Natural killer cell (primary cell): Measurements from ENCODE around the gene P2RY12. TPM values are rescaled to one million over a fixed set of nuclear protein-coding genes. Genes with fewer than 3 reads are reported as not detected.

Source experiments
- ATAC-seq, 3 donors: fragments of 150-1000 bp in 2 of 3; fragments of 200-7000 bp in 1 of 3; cut with Tn5 transposase; 1 replicate in 1 of 3; 2 replicates in 2 of 3; pipeline ENCODE4 v1.10.0; 2021; ENCODE audit warnings: mild to moderate bottlenecking in 2 of 3, moderate library complexity in 2 of 3
- DNase-seq, 2 donors: peaks; one replicate each; pipeline versions ENCODE4 v3.0.0 to v3.0.0-alpha.2; 2013 to 2021; ENCODE audit warnings: mixed read lengths in 1 of 2
- H3K27ac ChIP-seq: one replicate; pipeline ENCODE4 v1.5.1; 2013; ENCODE audit warnings: mild to moderate bottlenecking, low read length
- H3K27me3 ChIP-seq: one replicate; pipeline ENCODE4 v1.6.1; 2013; ENCODE audit warnings: low read length; ENCODE audit not compliant: control insufficient read depth, insufficient read depth
- H3K36me3 ChIP-seq: one replicate; pipeline ENCODE4 v1.6.1; 2013; ENCODE audit warnings: low read length; ENCODE audit not compliant: control insufficient read depth, insufficient read depth
- H3K4me1 ChIP-seq: one replicate; pipeline ENCODE4 v1.6.1; 2013; ENCODE audit warnings: low read length; ENCODE audit not compliant: control insufficient read depth, insufficient read depth
- H3K4me3 ChIP-seq: one replicate; pipeline ENCODE4 v1.5.1; 2013; ENCODE audit warnings: low read length
- H3K9me3 ChIP-seq: one replicate; pipeline ENCODE4 v1.6.1; 2013; ENCODE audit warnings: low read length; ENCODE audit not compliant: control insufficient read depth, insufficient read depth
- H3K27ac Mint-ChIP-seq, 2 donors: one replicate each; pipeline ENCODE4 v1.8.0; 2022; ENCODE audit warnings: mild to moderate bottlenecking in 2 of 2, mixed read lengths in 2 of 2, moderate library complexity in 1 of 2
- H3K27me3 Mint-ChIP-seq, 2 donors: one replicate each; pipeline ENCODE4 v1.8.0; 2022; ENCODE audit warnings: low read depth in 2 of 2, mixed read lengths in 2 of 2
- H3K36me3 Mint-ChIP-seq: one replicate; pipeline ENCODE4 v1.8.0; 2022; ENCODE audit warnings: mixed read lengths
- H3K4me1 Mint-ChIP-seq, 2 donors: one replicate each; pipeline ENCODE4 v1.8.0; 2022; ENCODE audit warnings: mixed read lengths in 2 of 2
- H3K4me3 Mint-ChIP-seq: one replicate; pipeline ENCODE4 v1.8.0; 2022; ENCODE audit warnings: mild to moderate bottlenecking, moderate library complexity, mixed read lengths
- H3K9me3 Mint-ChIP-seq, 2 donors: one replicate each; pipeline ENCODE4 v1.8.0; 2022; ENCODE audit warnings: mixed read lengths in 2 of 2
- CTCF ChIP-seq: fragments of 200-600 bp; IDR thresholded peaks from one replicate; pipeline ENCODE4 v1.8.0; 2022; ENCODE audit warnings: antibody characterized with exemption
- WGBS: methylation state at CpG from one replicate; pipeline ENCODE4 v1.1.7; 2013; ENCODE audit warnings: missing lambda C conversion rate; ENCODE audit not compliant: insufficient coverage; 5-methylcytosine and 5-hydroxymethylcytosine counted together
- intact Hi-C: fragments of 100-400 bp; cut with micrococcal nuclease; formaldehyde crosslinking; loops from one replicate; pipeline ENCODE4 v1.14.2; 2022
- total RNA-seq, 4 donors: library from RNA; stranded (reverse); fragments of 120-200 nt in 1 of 4; gene quantifications; one replicate each; pipeline versions ENCODE4 v1.2.3 to v1.2.4, GENCODE V29; 2013 to 2022

P2RY12 gene
- total RNA-seq, 3 donors from 2014 or later (not counting 1 experiment from before 2014, with no cell fraction given): 0.52 to 1.6 (median 1.3) TPM

- Mint-ChIP-seq H3K4me1 (peaks cover 7 to 14% of the 10 kb centered on the region in 2 donors), H3K27me3 (no peaks in the 10 kb centered on the region), H3K4me3 (no peak overlapping the region), H3K27ac (no peak overlapping the region), H3K9me3 (no peaks in the 10 kb centered on the region), H3K36me3 (no peaks in the 10 kb centered on the region)
- H3K9me3 ChIP-seq: no peaks in the 10 kb centered on the region
- no peak for ATAC-seq
- H3K4me1 ChIP-seq: peaks cover 9% of the 10 kb centered on the region
- no peaks in the 10 kb centered on the region for H3K27me3 ChIP-seq
- TF ChIP-seq CTCF: no peak
- no peaks in the 10 kb centered on the region for H3K36me3 ChIP-seq
- no peak for DNase-seq
- no peak overlapping the region for H3K27ac ChIP-seq
- intact Hi-C loops: no loop called here
- WGBS: no CpG with 5 or more reads among the region's 1 CpG
- H3K4me3 ChIP-seq: no peak overlapping the region
Observed at GRCh38 chr3:151300539-151300938, 84.0 kb downstream of the P2RY12 start.

- no peak overlapping the region for H3K4me3 Mint-ChIP-seq
- no peak overlapping the region for H3K27ac ChIP-seq
- H3K36me3 Mint-ChIP-seq: no peaks in the 10 kb centered on the region
- no peaks in the 10 kb centered on the region for H3K27me3 ChIP-seq
- WGBS: 79% methylated on average over 2 of the region's 2 CpGs
- H3K9me3 Mint-ChIP-seq: no peaks in the 10 kb centered on the region
- TF ChIP-seq CTCF: no peak
- intact Hi-C loops: no loop called here
- ATAC-seq (no peak), DNase-seq (no peak)
- H3K9me3 ChIP-seq: no peaks in the 10 kb centered on the region
- H3K4me1 ChIP-seq: no peaks in the 10 kb centered on the region
- H3K4me3 ChIP-seq: no peak overlapping the region
- no peaks in the 10 kb centered on the region for H3K27me3 Mint-ChIP-seq
- peaks cover 0 to 6% of the 10 kb centered on the region in 2 donors for H3K4me1 Mint-ChIP-seq
- H3K36me3 ChIP-seq: no peaks in the 10 kb centered on the region
- H3K27ac Mint-ChIP-seq: no peak overlapping the region
Observed at GRCh38 chr3:151299006-151299405, 85.5 kb downstream of the P2RY12 start.

- no peaks in the 10 kb centered on the region for H3K9me3 Mint-ChIP-seq
- Histone ChIP-seq H3K27ac (no peak overlapping the region), H3K9me3 (no peaks in the 10 kb centered on the region), H3K4me3 (no peak overlapping the region), H3K36me3 (no peaks in the 10 kb centered on the region), H3K27me3 (no peaks in the 10 kb centered on the region), H3K4me1 (no peaks in the 10 kb centered on the region)
- no peak for ATAC-seq
- no peaks in the 10 kb centered on the region for H3K4me1 Mint-ChIP-seq
- no peak for DNase-seq
- no peak for TF ChIP-seq CTCF
- 100% methylated on average over 1 of the region's 2 CpGs for WGBS
- H3K27me3 Mint-ChIP-seq: peaks cover 0 to 5% of the 10 kb centered on the region in 2 donors
- H3K4me3 Mint-ChIP-seq: no peak overlapping the region
- intact Hi-C loops: no loop called here
- no peak overlapping the region for H3K27ac Mint-ChIP-seq
- H3K36me3 Mint-ChIP-seq: no peaks in the 10 kb centered on the region
Observed at GRCh38 chr3:151297429-151297828, 87.1 kb downstream of the P2RY12 start.

GRCh38 chr3:151296226-151296625, 88.3 kb downstream of the P2RY12 start:
- intact Hi-C loops: no loop called here
- ATAC-seq (no peak), DNase-seq (no peak)
- Mint-ChIP-seq H3K9me3 (no peaks in the 10 kb centered on the region), H3K36me3 (no peaks in the 10 kb centered on the region), H3K4me3 (no peak overlapping the region), H3K27me3 (peaks cover 0 to 5% of the 10 kb centered on the region in 2 donors), H3K4me1 (no peaks in the 10 kb centered on the region), H3K27ac (no peak overlapping the region)
- TF ChIP-seq CTCF: no peak
- Histone ChIP-seq H3K27me3 (no peaks in the 10 kb centered on the region), H3K36me3 (no peaks in the 10 kb centered on the region), H3K4me3 (no peak overlapping the region), H3K9me3 (no peaks in the 10 kb centered on the region), H3K27ac (no peak overlapping the region), H3K4me1 (no peaks in the 10 kb centered on the region)
- WGBS: 100% methylated on average over 3 of the region's 3 CpGs
